ENCODE data around the gene FBXO41.

FBXO41 gene

DNA sequence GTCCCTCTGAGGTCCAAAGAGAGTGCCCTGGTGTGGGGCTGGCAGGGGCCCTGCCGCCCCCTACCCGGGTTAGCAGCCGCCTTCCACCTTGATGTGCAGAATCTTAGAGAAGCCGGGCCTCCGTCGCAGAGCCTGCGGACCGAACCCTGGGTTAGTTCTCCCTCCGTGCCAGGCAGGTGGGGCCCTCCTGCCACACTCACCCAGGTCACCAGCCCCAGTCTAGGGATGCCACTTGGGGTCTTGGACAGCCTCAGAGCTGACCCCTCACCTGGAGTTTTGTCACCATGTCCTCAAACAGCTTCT lies 25.4 kb downstream of the FBXO41 start:
- H3K9me3 ChIP-seq (ENCODE audit: control insufficient read depth, insufficient read depth, low read depth, low read length), result no peaks in the 10 kb centered on the region
- no peak overlapping the region for H3K4me3 ChIP-seq (ENCODE audit: low read depth, low read length)
- no peaks in the 10 kb centered on the region for H3K4me1 ChIP-seq (ENCODE audit: control insufficient read depth, insufficient read depth, low read length)
- ChIA-PET POLR2A (no interaction called here), CTCF (interaction anchor here (1.1 to 1.4 kb wide), 3 partner anchors 9 to 367 kb away, joined by 3 to 4 read pairs (median 3); no protein-coding TSS in a partner anchor)
- H3K36me3 ChIP-seq (ENCODE audit: control insufficient read depth in 2 of 2, insufficient read depth in 1 of 2, low read length in 2 of 2), result peaks cover 4 to 48% of the 10 kb centered on the region in 2 experiments; a peak in 2 of 3 replicates
- TF ChIP-seq, protein P1, sequence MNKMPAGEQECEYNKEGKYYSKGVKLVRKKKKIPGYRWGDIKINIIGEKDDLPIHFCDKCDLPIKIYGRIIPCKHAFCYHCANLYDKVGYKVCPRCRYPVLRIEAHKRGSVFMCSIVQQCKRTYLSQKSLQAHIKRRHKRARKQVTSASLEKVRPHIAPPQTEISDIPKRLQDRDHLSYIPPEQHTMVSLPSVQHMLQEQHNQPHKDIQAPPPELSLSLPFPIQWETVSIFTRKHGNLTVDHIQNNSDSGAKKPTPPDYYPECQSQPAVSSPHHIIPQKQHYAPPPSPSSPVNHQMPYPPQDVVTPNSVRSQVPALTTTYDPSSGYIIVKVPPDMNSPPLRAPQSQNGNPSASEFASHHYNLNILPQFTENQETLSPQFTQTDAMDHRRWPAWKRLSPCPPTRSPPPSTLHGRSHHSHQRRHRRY (tag by site-specific recombination; IDR thresholded peaks at IDR 0.05), result no peak
- TF ChIP-seq GLIS1 (tag by site-specific recombination; IDR thresholded peaks at IDR 0.05), result no peak
- no peak for TF ChIP-seq KLF16 (tag by site-specific recombination; IDR thresholded peaks at IDR 0.05)
- TF ChIP-seq ZNF266 (tag by site-specific recombination; IDR thresholded peaks at IDR 0.05; ENCODE audit: low read depth), result no peak
- no peak for TF ChIP-seq ZNF670 (tag by site-specific recombination; IDR thresholded peaks at IDR 0.05; ENCODE audit: low read depth)
- no peak for TF ChIP-seq PRDM6 (tag by site-specific recombination; IDR thresholded peaks at IDR 0.05)
- TF ChIP-seq ZNF561 (tag by site-specific recombination; IDR thresholded peaks at IDR 0.05; ENCODE audit: borderline replicate concordance), result no peak
- TF ChIP-seq, protein P2, sequence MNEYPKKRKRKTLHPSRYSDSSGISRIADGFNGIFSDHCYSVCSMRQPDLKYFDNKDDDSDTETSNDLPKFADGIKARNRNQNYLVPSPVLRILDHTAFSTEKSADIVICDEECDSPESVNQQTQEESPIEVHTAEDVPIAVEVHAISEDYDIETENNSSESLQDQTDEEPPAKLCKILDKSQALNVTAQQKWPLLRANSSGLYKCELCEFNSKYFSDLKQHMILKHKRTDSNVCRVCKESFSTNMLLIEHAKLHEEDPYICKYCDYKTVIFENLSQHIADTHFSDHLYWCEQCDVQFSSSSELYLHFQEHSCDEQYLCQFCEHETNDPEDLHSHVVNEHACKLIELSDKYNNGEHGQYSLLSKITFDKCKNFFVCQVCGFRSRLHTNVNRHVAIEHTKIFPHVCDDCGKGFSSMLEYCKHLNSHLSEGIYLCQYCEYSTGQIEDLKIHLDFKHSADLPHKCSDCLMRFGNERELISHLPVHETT (tag by site-specific recombination; IDR thresholded peaks at IDR 0.05), result no peak
- no peak for TF ChIP-seq ZNF791 (tag by site-specific recombination; IDR thresholded peaks at IDR 0.05)
- no peak for TF ChIP-seq ZNF133 (tag by site-specific recombination; IDR thresholded peaks at IDR 0.05)
- TF ChIP-seq, protein P3, sequence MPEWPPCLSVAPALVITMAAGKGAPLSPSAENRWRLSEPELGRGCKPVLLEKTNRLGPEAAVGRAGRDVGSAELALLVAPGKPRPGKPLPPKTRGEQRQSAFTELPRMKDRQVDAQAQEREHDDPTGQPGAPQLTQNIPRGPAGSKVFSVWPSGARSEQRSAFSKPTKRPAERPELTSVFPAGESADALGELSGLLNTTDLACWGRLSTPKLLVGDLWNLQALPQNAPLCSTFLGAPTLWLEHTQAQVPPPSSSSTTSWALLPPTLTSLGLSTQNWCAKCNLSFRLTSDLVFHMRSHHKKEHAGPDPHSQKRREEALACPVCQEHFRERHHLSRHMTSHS (tag by site-specific recombination; IDR thresholded peaks at IDR 0.05), result no peak
- no peak for TF ChIP-seq ZSCAN23 (tag by site-specific recombination; IDR thresholded peaks at IDR 0.05)
- TF ChIP-seq, protein P4, sequence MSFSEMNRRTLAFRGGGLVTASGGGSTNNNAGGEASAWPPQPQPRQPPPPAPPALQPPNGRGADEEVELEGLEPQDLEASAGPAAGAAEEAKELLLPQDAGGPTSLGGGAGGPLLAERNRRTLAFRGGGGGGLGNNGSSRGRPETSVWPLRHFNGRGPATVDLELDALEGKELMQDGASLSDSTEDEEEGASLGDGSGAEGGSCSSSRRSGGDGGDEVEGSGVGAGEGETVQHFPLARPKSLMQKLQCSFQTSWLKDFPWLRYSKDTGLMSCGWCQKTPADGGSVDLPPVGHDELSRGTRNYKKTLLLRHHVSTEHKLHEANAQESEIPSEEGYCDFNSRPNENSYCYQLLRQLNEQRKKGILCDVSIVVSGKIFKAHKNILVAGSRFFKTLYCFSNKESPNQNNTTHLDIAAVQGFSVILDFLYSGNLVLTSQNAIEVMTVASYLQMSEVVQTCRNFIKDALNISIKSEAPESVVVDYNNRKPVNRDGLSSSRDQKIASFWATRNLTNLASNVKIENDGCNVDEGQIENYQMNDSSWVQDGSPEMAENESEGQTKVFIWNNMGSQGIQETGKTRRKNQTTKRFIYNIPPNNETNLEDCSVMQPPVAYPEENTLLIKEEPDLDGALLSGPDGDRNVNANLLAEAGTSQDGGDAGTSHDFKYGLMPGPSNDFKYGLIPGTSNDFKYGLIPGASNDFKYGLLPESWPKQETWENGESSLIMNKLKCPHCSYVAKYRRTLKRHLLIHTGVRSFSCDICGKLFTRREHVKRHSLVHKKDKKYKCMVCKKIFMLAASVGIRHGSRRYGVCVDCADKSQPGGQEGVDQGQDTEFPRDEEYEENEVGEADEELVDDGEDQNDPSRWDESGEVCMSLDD (tag by site-specific recombination; IDR thresholded peaks at IDR 0.05), result no peak
- no peak for TF ChIP-seq HOXD13 (CRISPR knock-in tag; IDR thresholded peaks at IDR 0.05; ENCODE audit: borderline replicate concordance)
- no peak for TF ChIP-seq ZNF629 (tag by site-specific recombination; IDR thresholded peaks at IDR 0.05)
- TF ChIP-seq ZNF514 (tag by site-specific recombination; IDR thresholded peaks at IDR 0.05), result no peak
- TF ChIP-seq PBX3 (CRISPR knock-in tag; IDR thresholded peaks at IDR 0.05), result no peak
- H3K27ac ChIP-seq (ENCODE audit: extremely low read depth, low read depth, low read length), result no peak overlapping the region

Data from HEK293 (cell line).